ENCODE results near the gene NKD1. TPM values are rescaled to one million over a fixed set of nuclear protein-coding genes. Genes with fewer than 3 reads are reported as not detected.

NKD1 gene
- total RNA-seq, 2 donors from 2014 or later, result 2.3 TPM

GRCh38 chr16:50597563-50598255 is 49.5 kb downstream of the NKD1 start:
- Histone ChIP-seq H3K9ac (ENCODE audit: low read depth in 2 of 2, low read length in 2 of 2) (no peak overlapping the region), H3K4me3 (no peak overlapping the region), H3K27me3 (no peaks in the 10 kb centered on the region), H3K4me1 (no peaks in the 10 kb centered on the region), H3K27ac (no peak overlapping the region), H3K9me3 (no peaks in the 10 kb centered on the region), H3K36me3 (no peaks in the 10 kb centered on the region)
- DNase-seq, result no peak
- TF ChIP-seq, protein P1, sequence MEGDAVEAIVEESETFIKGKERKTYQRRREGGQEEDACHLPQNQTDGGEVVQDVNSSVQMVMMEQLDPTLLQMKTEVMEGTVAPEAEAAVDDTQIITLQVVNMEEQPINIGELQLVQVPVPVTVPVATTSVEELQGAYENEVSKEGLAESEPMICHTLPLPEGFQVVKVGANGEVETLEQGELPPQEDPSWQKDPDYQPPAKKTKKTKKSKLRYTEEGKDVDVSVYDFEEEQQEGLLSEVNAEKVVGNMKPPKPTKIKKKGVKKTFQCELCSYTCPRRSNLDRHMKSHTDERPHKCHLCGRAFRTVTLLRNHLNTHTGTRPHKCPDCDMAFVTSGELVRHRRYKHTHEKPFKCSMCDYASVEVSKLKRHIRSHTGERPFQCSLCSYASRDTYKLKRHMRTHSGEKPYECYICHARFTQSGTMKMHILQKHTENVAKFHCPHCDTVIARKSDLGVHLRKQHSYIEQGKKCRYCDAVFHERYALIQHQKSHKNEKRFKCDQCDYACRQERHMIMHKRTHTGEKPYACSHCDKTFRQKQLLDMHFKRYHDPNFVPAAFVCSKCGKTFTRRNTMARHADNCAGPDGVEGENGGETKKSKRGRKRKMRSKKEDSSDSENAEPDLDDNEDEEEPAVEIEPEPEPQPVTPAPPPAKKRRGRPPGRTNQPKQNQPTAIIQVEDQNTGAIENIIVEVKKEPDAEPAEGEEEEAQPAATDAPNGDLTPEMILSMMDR (IDR thresholded peaks at IDR 0.05), result no peak
- intact Hi-C loops (cut with DNase I), result no loop called here

DNA sequence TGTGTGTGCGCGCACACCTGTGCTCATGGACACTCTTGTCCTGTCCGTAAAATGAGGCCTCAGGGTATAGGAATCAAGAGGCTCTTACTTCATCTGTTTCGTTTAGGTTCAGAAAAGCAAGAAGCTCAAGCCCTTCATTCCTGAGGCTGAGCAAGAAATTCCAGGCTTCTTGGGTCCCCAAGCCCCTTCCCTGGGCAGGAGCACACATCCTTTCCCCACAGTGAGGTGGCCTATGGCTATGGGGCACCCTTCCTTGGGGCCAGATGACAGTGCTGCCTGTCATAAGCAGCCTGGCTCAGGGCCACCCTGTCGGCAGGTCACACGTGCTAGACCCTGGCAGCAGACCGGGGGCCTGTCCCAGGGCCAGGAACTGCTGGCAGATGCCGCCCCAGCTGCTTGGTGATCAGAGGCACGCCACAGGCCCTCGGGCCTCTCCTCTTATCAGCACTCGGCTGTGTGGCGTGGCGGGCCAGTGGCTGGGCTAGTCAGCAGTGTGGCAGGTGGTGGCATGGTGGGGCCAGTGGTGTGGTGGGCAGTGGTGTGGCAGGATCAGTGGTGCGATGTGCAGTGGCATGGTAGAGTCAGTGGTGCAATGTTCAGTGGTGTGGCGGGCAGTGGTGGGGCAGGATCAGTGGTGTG is 50.2 kb downstream of the NKD1 start:
- Histone ChIP-seq H3K36me3 (no peaks in the 10 kb centered on the region), H3K4me3 (no peak overlapping the region), H3K9me3 (no peaks in the 10 kb centered on the region), H3K4me1 (no peaks in the 10 kb centered on the region), H3K9ac (ENCODE audit: low read depth in 2 of 2, low read length in 2 of 2) (no peak overlapping the region), H3K27me3 (no peaks in the 10 kb centered on the region), H3K27ac (no peak overlapping the region)
- intact Hi-C loops (cut with DNase I), result no loop called here
- DNase-seq, result no peak
- TF ChIP-seq, protein P1 (IDR thresholded peaks at IDR 0.05), result no peak

GRCh38 chr16:50598936-50599361 is 50.8 kb downstream of the NKD1 start:
- Histone ChIP-seq H3K27me3 (no peaks in the 10 kb centered on the region), H3K4me3 (no peak overlapping the region)
- no peak for DNase-seq

DNA sequence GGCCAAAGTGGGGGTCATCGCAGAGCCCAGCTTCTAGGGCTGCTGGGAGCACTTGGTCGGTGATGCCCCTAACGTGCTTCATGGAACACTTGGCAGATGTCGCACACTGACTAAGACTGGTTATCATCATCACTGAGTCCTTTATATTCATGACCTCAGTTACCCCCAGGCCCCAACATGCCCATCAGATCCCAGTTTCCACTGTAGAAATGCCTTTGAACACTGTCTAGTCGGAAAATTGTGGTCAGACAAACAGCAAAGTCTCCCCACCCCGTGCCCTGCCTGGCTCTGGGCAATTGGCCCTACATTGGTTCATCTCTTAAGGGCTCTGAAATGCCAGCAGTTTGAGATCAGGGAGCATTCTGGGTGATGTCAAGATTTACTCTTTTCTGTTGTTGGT is 51.3 kb downstream of the NKD1 start:
- H3K27me3 ChIP-seq, result no peaks in the 10 kb centered on the region
- H3K4me1 ChIP-seq, result no peaks in the 10 kb centered on the region
- H3K27ac ChIP-seq, result no peak overlapping the region
- intact Hi-C loops (cut with DNase I), result no loop called here
- TF ChIP-seq, protein P1 (IDR thresholded peaks at IDR 0.05), result no peak
- H3K36me3 ChIP-seq, result no peaks in the 10 kb centered on the region
- no peak overlapping the region for H3K9ac ChIP-seq (ENCODE audit: low read depth in 2 of 2, low read length in 2 of 2)
- no peak overlapping the region for H3K4me3 ChIP-seq
- no peak for DNase-seq
- H3K9me3 ChIP-seq, result no peaks in the 10 kb centered on the region

More at GRCh38 chr16:50598936-50599361, 50.8 kb downstream of the NKD1 start:
- no peaks in the 10 kb centered on the region for H3K9me3 ChIP-seq
- intact Hi-C loops (cut with DNase I), result no loop called here
- H3K9ac ChIP-seq (ENCODE audit: low read depth in 2 of 2, low read length in 2 of 2), result no peak overlapping the region
- no peaks in the 10 kb centered on the region for H3K4me1 ChIP-seq
- TF ChIP-seq, protein P1 (IDR thresholded peaks at IDR 0.05), result no peak
- no peak overlapping the region for H3K27ac ChIP-seq
- H3K36me3 ChIP-seq, result no peaks in the 10 kb centered on the region

GRCh38 chr16:50600582-50601283 is 52.5 kb downstream of the NKD1 start:
- Histone ChIP-seq H3K27ac (no peak overlapping the region), H3K9me3 (no peaks in the 10 kb centered on the region), H3K4me3 (no peak overlapping the region), H3K36me3 (no peaks in the 10 kb centered on the region), H3K27me3 (no peaks in the 10 kb centered on the region), H3K4me1 (no peaks in the 10 kb centered on the region), H3K9ac (ENCODE audit: low read depth in 2 of 2, low read length in 2 of 2) (no peak overlapping the region)
- TF ChIP-seq, protein P1 (IDR thresholded peaks at IDR 0.05), result no peak
- intact Hi-C loops (cut with DNase I), result no loop called here
- no peak for DNase-seq

Measured in colonic mucosa (tissue), 4 donors.